ENCODE data around the gene SPOP.
A peak's percentile ranks its signal among the peaks of the same experiment; 100 is the strongest.

The SPOP gene

DNA sequence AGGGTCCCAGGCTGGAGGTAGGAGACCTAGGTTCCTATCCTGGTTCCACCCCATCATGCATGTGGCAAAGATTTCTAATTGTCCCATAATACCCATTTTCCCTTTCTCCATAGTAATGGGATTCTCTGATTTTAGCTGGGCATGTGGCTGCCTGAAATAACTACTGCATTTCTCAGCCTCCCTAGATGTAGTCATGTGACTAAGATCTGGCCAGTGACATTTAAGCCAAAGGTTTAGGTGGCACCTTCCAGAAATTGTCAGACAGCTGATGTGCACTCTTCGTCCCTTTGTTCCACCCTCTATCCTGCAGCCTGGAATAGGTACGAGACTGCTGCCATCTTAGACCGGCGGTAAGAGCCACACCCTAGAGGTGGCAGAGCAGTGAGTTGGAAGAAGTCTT lies 94.0 kb downstream of the SPOP start:
- no peak for DNase-seq (ENCODE audit: low spot score)

DNA sequence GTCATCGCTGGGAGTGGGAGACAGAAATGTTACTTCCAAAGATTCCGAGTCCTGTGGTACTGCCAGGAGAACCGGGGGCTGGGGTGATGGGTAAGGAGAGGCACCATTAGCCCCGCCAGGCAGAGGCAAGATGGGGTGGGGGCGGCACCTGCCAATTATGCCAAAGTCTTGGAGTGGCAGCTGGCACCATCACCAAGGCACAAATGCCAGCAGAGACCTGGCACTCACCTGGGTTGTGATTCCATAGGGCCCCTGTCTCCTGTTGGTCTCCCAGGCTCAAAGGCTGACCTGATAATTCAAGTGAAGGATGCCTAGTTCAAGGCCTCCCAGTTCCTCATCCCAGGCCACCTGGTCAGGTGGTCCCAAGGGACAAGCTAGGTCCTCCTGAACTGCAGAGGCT lies 94.7 kb downstream of the SPOP start:
- DNase-seq (ENCODE audit: low spot score) = no peak

DNA sequence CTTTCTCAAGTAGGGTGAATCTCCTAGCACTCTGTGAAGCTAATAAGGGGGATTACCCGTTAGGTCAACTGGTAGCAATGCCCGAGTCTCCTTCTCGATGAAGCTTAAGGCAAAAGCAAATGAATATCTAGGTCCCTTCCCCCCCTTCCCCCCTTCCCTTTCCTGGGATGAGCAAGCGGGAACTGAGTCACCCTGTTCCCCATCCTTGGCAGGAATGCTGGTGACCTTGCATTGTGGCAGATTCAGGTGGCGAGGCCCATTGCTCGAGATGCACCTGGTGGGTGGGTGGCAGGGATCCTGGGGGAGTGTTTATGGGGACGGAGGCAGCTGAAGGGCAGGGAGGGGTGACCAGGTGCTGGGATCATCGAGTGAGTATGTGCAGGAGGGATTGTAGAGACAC lies 95.1 kb downstream of the SPOP start:
- no peak for DNase-seq (ENCODE audit: low spot score)

DNA sequence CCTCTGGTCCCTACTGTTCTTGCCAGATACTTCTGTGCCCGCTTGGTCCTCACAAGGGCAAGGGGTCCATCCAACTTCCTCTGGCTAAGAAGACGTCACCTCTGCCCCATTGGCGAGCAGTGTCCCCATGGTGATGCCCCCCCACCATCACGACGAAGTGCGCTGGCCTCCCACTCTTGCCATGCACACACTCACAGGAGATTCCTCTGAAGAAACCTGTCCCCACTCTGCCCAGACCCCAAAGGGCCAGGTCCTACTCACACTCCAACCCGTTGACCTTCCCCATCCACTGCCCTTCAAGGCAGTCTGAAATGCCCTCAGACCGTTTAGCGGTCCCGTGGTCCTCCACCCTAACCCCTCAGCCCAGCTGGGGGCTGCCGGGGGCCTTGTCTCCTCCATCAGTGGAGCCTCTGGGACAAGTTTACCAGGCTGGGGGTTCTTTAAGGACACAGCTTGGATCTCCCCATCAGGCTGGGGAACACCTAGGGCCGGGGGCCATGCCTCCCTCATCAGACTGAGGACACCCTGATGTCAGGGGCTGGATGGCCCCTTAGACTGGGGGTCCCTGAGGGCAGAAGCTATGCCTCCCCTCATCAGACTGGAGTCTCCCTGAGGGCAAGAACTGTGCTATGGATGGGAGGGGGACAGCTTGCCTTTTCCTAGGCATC lies 95.7 kb downstream of the SPOP start:
- no peak for DNase-seq (ENCODE audit: low spot score)

DNA sequence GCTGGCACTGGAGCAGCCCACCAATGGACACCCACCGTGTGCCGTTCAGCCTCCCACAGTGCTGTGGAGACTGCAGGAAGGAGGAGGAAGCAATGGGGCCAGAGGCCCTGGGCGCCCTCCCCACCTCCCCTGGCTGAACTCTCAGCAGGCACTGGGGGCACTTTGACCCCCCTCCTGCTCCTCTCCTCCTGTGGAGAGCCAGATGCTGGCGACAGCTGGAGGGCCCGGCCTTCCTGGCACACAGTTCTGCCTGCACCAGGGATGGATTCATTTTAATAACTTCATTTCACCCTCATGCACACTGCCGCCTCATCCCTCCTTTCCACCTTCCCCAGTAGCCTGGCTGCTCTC lies 96.3 kb downstream of the SPOP start:
- DNase-seq (ENCODE audit: low spot score) = no peak

DNA sequence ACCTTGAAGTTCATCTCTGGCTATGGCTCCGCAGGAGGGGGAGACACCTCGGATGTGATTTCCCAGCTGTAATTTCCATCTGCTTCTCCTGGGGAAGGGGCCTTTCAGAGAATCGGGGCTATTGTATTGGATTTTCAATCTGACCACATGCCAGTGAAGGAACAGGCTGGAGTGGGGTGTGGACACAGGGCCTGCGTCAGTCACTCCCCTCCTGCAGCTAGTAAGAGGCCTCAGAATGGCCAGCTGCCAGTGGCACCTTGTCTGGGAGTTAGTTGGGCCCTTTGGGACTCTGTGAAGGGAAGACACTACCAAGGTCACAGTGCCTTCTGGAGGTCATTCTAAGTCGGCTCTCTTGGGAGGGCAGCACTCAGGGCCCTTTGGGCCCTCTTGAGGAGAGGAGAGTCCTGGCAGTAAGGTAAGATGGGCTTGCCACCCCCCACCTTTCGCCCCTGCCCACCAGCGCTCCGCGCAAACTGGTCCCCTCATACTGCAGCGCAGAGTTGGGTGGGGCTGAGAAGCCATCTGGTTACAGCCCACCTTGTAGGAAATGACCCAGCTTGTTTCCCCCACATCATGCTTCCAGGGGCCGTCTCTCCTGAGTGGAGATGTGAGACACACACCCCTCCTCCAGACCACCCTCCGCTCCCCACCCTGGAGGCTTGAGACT lies 96.8 kb downstream of the SPOP start:
- no peak for DNase-seq (ENCODE audit: low spot score)

DNA sequence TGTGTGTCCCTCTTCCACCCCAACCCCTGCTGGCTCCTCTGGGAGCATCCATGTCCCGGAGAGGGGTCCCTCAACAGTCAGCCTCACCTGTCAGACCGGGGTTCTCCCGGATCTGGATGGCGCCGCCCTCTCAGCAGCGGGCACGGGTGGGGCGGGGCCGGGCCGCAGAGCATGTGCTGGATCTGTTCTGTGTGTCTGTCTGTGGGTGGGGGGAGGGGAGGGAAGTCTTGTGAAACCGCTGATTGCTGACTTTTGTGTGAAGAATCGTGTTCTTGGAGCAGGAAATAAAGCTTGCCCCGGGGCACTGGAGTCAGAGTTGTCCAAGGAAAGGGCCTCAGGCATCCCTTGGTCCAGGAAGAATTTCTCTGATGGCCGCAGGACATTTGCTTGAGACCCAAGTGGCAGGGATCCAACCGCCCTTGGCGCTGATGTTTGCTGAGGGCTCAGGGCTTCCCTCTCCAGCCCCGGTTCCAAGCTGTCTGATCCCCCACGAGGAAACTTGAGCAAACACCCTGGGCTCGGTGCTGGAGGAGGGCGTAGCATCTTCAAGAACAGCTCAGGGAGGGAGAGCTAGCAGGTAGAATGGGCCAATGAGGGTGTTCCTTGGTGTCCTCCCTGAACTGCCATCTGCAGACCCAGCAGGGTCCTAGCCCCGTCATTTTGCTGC lies 97.7 kb downstream of the SPOP start:
- DNase-seq (ENCODE audit: low spot score) = no peak

DNA sequence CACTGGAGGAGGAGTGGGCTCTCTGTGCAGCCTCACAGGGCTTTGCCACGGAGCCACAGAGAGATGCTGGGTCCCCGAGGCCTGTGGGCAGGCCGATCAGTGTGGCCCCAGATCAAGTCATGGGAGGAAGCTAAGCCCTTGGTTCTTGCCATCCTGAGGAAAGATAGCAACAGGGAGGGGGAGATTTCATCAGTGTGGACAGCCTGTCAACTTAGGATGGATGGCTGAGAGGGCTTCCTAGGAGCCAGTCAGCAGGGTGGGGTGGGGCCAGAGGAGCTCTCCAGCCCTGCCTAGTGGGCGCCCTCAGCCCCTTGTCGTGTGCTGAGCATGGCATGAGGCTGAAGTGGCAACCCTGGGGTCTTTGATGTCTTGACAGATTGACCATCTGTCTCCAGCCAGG lies 98.4 kb downstream of the SPOP start:
- no peak for DNase-seq (ENCODE audit: low spot score)

DNA sequence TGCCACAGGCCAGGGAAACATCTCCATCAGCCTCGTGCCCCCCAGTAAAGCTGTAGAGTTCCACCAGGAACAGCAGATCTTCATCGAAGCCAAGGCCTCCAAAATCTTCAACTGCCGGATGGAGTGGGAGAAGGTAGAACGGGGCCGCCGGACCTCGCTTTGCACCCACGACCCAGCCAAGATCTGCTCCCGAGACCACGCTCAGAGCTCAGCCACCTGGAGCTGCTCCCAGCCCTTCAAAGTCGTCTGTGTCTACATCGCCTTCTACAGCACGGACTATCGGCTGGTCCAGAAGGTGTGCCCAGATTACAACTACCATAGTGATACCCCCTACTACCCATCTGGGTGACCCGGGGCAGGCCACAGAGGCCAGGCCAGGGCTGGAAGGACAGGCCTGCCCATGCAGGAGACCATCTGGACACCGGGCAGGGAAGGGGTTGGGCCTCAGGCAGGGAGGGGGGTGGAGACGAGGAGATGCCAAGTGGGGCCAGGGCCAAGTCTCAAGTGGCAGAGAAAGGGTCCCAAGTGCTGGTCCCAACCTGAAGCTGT lies 98.9 kb downstream of the SPOP start:
- DNase-seq (ENCODE audit: low spot score) = no peak

DNA sequence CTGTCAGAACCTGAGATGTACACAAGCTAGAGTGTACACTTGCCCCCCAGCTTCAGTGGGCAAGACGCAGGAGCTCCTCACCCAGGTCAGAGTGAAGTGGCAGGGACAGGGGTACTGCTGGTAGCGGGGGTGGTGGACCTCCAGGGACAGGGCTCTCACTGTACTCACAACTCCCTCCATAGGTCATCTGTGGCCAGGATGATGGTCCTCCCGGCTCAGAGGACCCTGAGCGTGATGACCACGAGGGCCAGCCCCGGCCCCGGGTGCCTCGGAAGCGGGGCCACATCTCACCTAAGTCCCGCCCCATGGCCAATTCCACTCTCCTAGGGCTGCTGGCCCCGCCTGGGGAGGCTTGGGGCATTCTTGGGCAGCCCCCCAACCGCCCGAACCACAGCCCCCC lies 99.5 kb downstream of the SPOP start:
- no peak for DNase-seq (ENCODE audit: low spot score)

DNA sequence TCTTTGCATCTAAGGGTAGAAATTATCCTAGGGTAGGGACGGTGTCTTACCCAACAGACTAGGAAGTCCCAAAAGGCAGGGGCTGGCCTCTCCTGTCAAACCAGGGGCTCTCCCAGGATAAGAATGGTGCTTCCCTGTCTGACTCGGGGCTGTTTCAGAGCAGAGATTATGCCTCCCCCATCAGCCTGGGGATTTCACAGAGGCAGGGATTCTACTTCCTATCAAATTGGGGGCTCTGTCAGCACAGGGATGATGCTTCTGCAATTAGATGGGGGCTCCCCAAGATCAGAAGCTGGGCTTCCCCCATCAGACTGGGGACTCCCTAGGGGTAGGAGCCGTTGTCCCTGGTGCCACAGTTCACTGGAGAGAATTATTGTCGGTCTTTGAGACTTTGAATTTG lies 99.9 kb downstream of the SPOP start:
- no peak for DNase-seq (ENCODE audit: low spot score)

DNA sequence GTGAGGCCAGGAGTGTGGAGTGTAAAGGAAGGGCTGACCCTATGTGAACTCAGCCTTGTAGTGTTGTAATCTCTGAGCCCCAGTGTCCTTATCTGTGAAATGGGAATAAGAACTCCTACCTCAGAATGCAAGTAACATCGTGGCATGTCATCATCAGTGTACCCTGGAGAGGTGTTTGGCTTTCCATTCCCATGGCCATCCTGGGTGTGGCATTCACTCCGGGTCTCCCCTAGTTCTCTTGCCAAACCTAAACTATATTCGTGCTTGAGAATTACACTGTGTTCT lies 100.3 kb downstream of the SPOP start:
- no peak for DNase-seq (ENCODE audit: low spot score)

DNA sequence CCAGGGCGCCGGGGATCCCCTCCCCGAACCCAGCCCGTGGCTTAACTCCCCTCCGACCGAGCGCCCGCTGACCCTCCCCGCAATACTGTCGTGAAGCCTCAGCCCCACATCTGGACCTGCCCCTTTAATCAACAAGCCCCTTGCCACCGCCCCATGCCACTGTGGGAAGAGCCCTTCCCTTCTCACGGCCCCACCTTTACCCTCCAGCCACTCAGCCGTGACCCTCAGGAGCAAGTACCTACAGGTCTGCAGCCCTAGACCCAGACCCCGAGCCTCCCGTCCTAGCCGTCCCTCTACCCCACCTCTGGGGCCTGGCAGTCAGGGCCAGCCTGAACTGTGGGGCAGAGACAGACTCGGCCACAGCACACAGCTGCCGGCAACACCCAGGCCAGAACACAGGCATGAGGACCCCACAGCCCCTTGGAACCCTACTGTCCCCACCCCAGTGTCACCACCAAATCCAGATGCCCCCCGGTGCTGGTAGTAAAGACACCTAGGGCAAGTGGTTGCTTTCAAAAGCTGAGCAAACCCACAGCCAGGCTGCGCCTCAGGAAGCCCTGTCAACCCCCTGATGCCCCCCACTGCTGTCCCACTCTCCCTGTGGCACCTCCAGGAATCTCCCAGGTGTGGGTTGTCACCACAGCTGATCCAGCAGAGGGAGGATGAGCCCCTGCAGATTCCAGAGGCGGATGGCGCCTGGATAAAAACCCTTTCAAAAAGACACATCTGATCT lies 100.8 kb downstream of the SPOP start:
- no peak for DNase-seq (ENCODE audit: low spot score)

DNA sequence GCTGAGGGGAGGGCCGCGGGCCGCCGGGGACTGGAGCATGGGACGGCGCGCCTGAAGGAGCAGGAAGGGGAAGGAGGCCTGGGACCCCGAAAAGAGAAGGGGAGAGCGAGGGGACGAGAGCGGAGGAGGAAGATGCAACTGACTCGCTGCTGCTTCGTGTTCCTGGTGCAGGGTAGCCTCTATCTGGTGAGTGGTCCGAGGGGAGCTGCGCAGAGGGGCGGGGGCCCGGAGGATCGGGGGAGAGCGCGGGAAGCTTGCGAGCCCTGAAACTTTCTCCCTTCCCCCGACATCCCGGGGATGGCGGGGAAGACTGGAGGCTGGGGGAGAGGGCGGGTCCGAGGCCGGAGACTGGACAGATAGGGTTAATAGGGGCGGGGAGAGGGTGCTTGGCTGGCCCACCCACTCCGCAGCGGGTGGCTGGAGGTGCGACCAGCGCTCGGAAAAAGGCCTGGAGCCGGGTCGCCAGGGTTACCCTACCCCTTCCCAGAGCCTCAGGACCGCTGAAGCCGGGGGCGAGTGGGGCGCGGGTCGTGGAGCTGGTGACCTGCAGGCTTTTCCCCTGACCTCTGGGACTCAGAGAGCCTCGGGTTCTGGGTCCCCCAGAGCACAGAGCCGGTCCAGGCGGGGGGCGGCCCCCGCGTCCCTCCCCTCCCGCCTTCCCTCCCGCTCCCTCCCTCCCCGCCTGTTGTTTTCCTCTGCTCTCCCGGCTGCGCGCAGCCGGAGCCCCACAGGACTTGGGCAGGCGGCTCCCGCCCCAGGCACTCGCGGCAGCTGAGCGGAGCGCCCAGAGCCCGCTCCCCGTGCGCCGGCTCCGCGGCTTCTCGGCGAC lies 101.6 kb downstream of the SPOP start:
- DNase-seq (ENCODE audit: low spot score) = peak; percentile 58

DNA sequence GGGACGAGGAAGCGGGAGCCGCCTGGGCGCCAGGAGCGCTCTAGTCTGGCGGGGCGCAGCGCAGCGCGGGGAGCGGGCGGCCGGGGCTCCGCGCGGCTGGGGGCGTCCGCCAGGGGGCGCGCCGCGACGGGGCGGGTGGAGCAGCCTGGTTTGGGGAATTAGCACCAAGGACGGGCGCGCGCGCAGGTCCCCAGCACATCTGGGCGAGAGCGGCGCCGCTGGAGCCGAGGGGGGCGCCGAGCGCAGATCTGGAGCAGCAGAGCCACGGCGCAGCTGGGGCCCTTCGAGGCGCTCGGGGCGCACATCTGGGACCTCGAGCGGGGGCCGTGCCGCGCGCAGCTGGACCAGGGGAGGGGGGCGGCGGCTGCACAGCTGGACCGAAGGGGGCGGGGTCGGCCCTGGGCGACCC lies 102.2 kb downstream of the SPOP start, which contains the start of gene NXPH3:
Gene NXPH3 (plus strand): TSS at position 193 of the 409 bp plus-strand sequence. CDS start 349 bp downstream, outside the sequence.
- peak; percentile 73 for DNase-seq (ENCODE audit: low spot score)

DNA sequence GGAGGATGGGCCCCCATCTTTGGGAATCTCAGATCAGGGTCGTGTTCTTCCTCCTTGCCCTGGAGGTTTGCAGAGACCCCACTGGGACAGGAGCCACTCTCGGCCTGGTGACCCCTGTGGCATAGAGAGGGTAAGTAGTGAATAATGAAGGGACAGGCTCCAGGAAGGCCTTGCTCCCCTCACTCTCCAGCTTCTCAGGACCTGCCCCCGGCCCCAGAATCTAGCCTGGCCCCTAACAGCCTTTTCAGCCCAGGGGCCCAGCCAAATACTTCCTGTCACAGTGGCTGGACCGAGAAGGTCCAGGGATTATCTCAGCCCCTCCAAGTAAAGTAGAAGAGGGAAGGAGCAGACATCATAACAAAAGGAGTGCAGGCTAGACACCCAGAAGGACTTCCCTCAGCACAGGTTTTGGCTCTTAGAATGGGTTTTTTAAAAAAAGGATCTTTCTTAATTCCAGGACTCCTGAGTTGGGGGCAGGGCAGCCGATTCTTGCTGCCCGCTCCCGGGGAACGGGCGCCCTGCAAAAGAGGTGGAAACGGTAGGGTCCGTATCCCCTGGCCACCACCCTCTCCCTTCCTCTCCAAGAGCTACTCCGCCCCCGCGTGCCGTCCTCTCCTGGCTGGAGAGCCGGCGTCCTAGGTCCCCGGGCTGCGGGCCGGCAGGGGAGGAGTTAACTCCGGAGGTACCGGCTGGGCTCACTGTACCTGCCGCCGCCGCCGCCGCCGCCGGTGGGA lies 102.8 kb downstream of the SPOP start:
- DNase-seq (ENCODE audit: low spot score) = no peak

DNA sequence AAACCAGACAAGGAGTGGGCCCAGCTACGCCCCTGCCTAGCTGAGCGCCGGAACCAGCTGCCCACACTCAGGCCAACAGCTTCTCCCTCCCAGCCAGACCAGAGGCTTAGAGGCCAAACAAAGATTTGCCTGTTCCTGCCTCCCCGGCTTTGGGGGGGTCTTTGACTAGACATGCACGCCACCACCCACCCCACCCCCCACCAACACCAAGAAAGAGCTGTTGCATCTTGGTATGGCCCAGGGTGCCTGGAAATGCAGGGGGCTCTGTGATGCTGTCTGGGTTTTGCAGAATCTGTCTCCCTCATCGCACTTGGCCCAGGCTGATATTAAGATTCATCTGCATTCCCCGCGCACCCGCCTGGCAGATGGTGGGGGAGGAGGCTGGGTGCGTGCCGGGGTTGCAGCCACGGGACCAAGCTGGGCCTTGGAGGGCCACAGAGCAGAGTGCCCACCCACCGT lies 103.5 kb downstream of the SPOP start:
- DNase-seq (ENCODE audit: low spot score) = no peak

DNA sequence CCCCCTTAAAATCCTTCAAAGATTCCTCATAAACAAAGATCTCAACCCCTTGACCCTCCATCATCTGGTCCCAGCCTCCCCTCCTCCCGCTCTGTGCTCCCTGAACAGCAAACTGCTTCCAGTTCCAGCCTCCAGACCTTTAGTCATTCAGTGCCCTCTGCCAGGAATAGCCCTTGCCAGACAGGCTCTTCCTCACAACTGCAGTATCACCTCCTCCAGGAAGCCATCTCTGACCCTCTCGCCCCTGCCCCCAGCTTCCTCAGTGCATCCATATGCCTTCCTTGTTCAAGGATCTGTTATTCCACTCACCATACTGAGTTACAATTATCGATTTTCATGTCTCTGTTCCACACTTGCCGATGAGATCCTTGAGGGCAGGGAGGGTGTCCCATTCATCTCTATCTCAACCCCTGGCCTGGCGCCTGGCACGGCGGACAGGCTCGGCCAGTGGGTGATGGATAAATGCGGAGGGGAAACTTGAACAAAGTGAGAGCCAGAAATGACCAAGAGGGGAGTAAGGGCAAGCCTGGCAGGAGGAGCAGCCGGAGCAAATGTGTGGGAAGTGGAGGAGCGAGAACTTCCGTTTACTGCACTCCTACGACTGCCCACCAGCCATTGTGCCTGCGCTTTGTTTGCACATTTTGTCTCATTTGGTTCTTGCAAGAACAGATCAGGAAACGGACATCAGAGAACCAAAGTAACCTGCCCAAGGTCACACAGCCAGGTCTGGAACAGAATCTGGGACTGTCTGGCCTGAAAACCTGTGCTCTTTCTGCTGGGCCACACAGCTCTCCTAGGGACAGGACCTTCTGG lies 104.2 kb downstream of the SPOP start:
- DNase-seq (ENCODE audit: low spot score) = no peak

DNA sequence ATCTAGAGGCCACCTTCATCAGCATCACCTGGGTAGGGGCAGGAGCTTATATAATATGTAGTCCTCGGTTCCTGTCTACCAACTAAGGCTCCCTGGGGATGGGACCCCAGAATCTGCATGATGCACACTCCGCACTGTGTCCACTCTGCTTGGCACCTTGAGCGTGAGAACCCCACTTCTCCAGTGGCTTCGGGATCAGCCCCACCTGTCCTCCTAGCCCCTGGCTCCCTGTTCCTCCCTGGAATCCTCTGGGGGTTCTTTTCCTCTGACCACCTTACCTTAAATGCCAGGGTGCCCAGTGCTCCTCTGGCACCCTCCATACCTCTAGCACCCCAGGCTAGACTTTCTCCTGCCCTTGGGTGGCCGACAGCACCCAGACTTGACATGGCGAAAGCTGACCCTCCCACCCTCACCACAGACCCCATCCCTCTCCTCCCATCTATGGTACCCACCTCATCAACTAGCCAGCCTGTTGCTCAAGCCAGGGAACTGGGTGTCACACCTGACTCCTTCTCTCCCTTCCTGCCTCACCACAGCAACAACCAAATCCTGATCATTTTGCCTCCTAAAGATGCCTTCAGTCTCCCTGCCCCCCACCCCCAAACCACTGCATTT lies 105.0 kb downstream of the SPOP start:
- DNase-seq (ENCODE audit: low spot score) = no peak

DNA sequence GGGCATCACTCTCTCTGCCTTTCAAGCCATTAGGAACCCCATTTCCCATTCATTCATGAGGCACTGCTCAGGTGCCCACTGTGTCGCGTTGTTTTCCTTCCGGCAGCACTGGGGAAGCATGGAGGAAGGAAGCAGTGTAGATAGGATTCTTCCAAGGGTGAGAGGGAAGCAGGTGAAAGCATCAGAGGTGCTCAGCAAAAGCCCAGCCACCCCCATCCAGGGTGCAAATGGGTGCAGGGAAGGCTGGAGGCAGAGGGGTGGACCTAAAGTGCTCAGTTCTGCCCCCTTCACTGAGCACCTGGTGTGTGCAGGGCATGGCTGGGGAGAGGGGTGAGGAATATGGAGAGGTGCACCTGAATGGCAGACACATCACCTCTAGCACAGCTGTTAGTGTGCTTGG lies 105.7 kb downstream of the SPOP start:
- DNase-seq (ENCODE audit: low spot score) = no peak
